CD1c-positive myeloid dendritic cell (primary cell): ENCODE measurements around the gene NRROS.
A peak's percentile ranks its signal among the peaks of the same experiment; 100 is the strongest.

ENCODE experiments used
- DNase-seq: peaks from one replicate; pipeline ENCODE4 v3.0.0-alpha.2; 2016; ENCODE audit errors: extremely low spot score

Gene NRROS

GRCh38 chr3:196684548-196685407 is 45.3 kb downstream of the NRROS start:
- peak; percentile 91 for DNase-seq

GRCh38 chr3:196686436-196686835 is 46.9 kb downstream of the NRROS start:
- no peak for DNase-seq

- peak; percentile 96 for DNase-seq
Observed at GRCh38 chr3:196688349-196688748, 48.9 kb downstream of the NRROS start.

DNA sequence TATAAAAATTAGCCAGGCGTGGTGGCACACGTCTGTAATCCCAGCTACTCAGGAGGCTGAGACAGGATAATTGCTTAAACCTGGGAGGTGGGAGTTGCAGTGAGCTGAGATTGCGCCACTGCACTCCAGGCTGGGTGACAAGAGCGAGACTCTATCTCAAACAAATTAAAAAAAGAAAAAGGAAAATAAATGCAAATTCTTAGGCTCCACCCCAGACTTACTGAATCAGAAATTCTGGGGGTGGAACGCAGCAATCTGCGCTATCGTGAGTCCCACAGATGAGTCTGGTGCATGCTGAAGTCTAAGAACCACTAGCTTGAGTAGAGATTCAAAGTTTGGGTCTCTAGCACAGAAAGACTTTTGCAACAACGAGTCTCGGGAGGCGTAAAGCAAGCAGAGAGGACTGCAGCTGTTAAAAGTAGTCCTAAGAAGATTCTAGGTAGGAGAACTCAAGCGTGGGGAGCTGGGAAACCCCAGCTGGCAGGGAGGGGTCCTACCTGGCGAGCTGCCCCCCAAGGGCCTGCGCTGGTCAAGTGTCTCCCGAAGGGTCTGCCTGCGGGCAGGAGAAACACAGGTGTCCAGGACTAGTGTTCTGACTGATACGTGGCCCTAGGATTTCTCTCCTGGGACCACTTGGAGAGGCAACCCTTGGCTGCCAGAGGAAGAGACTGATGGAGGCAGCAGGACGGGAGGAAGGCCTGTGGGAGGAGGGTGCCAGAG is 50.6 kb downstream of the NRROS start:
- peak; percentile 64 for DNase-seq

GRCh38 chr3:196691386-196691785 is 51.9 kb downstream of the NRROS start:
- peak; percentile 36 for DNase-seq

GRCh38 chr3:196694202-196694638 is 54.7 kb downstream of the NRROS start:
- peak; percentile 66 for DNase-seq

- DNase-seq = peak; percentile 33
Observed at GRCh38 chr3:196694941-196695848, 55.7 kb downstream of the NRROS start.

- peak; percentile 43 for DNase-seq
Observed at GRCh38 chr3:196695849-196696226, 56.3 kb downstream of the NRROS start.

GRCh38 chr3:196697270-196697669 is 57.8 kb downstream of the NRROS start:
- DNase-seq = no peak

DNA sequence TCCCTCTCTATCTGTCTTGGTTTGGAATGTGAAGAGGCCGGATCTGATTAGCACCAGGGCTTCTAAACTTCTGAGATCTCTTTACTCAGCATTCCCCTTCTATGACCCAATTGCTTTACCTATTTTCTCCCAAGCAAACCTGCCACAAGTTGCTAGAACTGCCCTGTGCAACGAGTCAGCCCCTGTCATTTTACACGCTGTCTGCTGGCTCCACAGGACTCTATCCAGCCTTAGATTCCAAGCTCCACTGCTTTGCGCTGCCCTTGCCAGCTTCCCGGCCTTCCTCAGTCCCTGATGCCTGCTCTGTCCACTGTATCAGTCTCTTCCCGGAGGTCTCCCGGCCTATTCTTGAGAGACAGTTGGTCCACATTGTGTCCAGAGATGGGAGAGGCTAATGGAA is 60.3 kb downstream of the NRROS start:
- DNase-seq = no peak

- no peak for DNase-seq
Observed at GRCh38 chr3:196700801-196701200, 61.3 kb downstream of the NRROS start.

DNA sequence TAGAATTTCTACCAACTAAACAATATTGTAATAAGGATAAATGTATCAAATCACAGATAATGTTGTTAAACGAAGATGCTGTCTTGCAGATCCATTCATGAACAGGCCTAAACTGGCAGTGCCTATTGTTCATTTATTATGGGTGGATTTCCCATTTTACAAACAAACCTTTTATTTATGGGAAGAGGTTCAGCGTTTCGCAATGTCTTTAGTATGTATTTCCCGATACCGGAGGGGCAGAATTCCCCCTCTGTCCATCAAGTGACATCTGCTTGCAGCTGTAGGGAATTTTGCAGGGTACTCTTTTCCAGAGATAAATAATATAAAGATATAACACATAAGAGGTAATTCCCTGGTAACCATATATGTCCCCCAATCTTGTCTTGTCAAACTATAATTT is 66.8 kb downstream of the NRROS start:
- no peak for DNase-seq

DNA sequence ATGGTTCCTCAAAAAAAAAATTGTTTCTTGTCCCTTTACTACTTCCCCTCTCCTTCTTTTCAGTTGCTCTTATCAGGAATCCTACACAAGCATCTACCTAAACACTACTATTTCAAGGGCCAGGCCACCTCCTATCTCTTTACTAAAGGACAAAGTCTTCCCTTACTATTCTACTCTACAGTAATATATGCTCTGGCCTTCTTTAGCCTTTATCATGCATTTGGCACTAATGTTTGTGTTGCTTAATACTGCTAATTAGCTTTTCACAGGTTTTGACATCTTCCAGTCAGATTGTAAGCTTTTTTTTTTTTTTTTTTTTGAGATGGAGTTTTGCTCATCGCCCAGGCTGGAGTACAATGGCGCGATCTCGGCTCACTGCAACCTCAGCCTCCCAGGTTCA is 67.2 kb downstream of the NRROS start:
- DNase-seq = no peak

- no peak for DNase-seq
Observed at GRCh38 chr3:196707566-196707965, 68.1 kb downstream of the NRROS start.

GRCh38 chr3:196708467-196708866 is 69.0 kb downstream of the NRROS start:
- no peak for DNase-seq
